Activated gamma-delta T cell (primary cell): ENCODE data around the gene RARS1.

ENCODE experiments used
- DNase-seq: peaks from one replicate; lab custom pipeline; 2025; lab: John Stamatoyannopoulos, UW
- total RNA-seq, 2 donors: gene quantifications; one replicate each; lab custom pipeline; 2026; lab: John Stamatoyannopoulos, UW

Gene RARS1
- total RNA-seq = 108 to 126 reads per million in 2 donors

DNA sequence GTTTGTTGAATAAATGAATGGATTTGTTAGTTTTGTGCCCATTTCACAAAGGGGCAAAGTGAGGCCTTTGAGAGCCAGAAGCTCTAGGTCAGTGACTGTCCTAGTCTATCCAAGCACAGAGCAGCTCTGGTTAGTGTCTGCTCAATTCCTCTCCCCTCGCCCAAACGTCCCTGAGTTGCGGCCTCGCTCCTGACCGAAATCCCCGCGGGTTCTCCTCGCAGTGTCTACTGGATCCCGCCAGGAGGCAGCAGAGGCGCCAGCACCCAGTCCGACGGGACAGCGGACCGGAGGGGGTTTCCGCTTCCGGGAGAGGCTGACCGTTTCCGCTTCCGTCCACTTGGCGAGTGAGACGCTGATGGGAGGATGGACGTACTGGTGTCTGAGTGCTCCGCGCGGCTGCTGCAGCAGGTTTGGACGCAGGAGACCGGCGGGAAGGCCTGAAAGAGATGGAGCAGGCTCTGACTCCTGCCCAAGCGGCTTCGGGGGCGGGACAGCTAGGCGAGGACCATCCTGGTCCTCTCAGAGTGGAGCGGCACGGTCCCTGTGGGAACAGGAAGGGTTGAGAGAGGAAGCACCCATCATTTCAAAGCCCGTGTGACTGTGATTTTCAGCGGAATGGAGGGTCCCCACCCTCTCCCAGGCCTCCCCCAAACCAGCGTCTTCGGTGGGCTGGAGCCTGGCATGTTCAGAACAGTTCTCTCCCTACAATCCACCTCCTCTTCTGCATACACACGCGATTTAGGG is at the start of gene RARS1:
Gene RARS1 (plus strand): TSS at position 336 of the 744 bp plus-strand sequence. CDS start 28 bp downstream, at position 364.
- DNase-seq = peak; percentile 63

DNA sequence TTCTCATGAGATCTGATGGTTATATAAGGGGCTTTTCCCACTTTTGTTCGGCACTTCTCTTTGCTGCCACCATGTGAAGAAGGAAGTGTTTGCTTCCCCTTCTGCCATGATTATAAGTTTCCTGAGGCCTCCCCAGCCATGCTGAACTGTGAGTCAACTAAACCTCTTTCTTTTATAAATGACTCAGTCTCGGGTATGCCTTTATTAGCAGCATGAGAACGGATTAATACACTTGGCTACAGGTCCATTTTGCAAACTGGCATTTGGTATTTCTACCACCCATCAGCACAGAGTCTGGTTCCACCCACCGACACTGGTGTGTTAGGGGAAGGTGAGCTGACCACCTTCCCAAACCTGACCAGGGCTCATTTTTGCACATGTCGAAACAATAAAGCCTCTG is 47.9 kb upstream of the RARS1 start:
- DNase-seq = no peak

DNA sequence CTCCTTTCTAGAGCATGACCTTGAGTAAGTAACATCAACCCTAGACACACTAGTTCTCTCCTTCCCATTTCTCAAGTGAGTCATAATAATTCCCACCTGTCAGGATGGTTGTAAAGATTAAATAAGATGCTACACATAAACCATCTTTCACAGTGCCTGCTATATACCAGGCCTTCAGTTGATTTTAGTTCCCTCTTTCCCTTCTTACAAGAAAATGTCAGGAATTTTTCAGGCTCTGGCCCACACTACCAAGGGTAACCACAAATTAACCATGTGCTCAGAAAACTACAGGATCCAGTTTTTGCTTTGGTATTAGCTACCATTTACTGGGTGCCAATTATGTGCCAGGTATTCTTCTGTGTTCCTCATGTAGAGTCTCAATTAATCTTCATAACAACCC is 42.7 kb upstream of the RARS1 start:
- no peak for DNase-seq

DNA sequence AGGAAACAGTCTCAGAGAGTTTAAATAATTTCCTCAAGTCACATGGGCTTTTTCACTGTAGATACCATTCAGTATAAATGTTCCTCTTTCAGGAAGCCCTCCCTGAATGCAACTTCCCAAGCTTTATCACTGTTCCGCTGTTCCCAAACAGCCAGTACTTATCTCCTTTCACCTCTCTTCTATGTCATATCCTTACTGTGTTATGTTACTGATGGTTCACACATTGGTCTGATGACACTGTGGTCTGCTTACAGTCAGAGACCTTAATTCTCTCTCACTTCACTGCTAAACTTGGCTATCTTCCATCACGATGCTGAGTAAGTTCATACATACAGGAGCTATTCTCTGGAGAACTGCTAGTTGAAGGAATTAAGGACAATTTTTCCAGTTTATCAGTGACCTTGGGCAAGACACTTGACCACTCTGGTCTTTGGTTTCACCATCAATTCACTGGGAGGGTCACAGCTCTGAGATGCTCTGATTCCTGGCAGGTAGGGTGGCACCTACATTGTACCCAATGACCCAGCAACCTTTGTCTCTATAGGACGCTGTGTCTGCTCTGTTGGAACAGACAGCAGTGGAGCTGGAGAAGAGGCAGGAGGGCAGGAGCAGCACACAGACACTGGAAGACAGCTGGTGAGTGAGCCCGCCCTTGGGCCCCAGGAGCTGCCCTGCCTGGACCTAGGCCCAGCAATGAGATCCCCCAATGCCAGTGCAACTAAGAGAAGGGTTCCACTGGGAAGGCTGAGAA is 42.1 kb upstream of the RARS1 start:
- DNase-seq = no peak

DNA sequence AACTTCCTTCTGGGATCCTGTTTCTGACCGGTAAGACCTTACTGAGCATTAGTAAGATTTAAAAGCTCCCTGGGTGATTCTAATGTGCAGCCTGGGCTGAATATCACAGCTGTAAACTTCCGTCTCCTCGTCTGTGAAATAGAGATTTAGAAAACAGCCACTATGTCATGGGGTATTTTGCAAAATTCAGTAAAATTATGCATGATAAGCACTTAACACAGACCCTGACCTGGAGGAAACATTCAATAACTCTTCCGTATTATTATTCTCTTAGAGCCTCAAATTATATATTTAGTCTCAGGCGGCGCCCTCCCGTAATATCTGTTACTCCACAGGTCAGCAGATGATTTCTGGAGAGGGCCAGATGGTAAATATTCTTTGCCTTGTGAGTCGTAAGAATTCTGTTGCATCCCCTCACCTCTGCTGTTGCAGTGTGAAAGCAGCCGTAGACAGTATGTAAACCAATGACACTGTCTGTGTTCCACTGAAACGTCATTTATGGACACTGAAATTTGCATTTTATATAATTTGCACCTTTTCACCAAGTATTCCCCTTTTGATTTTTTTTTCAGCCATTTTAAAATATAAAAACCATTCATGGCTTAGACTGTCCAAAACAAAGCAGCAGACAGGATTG is 39.2 kb upstream of the RARS1 start:
- no peak for DNase-seq

DNA sequence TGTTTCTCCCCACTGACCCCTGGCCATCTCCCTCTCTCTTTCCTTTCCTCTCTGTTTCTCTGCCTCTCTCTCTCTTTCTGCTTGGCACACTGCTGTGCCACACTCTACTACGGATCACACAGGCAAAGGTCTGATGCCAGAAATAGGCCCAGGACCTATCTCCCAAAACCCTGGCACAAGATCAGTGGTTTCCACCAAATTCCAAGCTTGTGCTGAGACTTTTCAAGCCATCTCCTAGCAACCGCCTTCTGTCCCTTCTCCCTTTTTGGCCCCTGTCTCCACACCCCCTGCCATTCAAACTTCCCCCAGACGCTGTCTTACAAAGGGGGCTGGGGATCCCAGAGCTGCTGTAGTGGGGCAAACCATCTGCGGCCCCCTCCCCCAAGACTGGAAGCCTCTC is 38.5 kb upstream of the RARS1 start:
- DNase-seq = no peak

DNA sequence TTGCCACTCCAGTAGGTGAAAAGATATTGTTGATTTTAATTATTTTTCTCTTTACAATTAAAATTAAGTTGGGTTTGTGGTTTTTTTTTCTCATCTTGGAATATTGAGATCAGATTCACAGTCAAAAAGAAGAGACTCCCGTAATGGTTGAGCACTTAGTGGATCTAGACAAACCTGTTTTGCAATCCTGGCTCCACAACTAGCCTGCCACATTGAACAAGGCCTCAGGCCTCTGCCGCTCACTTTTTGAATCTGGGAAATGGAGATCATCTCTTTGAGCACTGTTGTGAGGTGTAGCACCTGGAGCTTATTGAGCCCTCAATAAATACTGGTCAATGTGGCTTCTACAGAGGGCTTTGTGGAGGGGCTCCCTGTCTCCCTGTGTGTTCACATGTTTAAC is 37.1 kb upstream of the RARS1 start:
- DNase-seq = no peak

DNA sequence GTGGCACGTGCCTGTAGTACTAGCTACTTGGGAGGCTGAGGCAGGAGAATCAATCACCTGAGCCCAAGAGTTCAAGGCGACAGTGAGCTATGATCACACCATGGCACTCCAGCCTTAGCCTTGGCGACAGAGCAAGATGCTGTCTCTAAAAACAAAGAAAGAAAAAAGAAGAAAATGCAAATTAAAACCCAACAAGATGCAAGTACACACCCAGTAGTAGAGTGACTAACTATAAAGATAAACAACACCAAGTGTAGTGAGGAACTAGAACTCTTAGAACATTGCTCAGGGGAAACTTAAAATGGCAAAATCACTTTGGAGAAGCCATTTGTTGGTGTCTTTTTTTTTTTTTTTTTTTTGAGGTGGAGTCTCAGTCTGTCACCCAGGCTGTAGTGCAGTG is 34.7 kb upstream of the RARS1 start:
- no peak for DNase-seq

DNA sequence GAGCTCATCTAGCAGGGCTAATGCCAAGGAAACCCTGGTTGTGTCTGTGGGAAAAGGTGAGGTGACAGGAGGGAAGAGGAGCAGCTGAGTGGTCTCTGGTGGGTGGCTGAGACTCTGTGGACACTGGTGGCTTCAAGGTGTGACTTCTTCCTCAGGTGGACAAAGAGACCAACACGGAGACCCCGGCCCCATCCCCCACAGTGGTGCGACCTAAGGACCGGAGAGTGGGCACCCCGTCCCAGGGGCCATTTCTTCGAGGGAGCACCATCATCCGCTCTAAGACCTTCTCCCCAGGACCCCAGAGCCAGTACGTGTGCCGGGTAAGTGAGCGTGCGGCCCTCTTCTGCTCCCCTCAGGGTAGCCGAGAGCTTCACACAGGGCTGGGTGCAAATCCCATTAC is 31.1 kb upstream of the RARS1 start:
- DNase-seq = no peak

DNA sequence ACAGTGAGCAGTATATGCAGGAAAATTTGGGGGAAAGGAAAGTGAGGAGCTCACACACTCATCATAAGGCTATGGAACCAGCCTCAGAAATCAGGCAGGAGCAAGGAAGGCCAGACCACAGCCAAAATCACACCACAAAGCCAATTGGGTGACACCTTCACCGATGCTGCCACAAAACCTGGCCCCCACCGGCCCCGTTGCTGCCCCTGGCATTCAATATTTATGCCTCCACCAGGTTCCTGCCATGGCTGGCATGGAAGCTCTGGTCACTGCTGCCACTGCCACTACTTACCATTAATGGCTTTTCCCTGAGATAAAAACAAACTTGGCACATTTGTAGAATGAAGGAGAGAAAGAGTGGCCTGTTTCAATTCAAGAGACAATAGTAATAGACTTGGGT is 28.7 kb upstream of the RARS1 start:
- DNase-seq = no peak

DNA sequence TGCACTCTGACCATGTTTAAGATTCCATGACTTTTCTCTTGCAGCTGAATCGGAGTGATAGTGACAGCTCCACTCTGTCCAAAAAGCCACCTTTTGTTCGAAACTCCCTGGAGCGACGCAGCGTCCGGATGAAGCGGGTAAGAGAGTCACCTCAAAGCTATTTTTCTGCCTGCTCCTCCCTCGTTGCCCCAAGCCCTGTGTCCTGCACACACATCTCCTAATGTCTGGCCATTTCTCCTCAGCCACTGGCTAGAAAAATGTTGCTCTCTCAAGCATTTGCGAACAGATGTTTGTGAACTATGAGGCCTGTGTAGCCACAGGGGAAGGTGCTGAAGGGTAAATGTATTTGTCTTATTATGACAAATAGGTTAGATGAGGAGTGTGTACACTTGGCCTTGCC is 25.7 kb upstream of the RARS1 start:
- no peak for DNase-seq

DNA sequence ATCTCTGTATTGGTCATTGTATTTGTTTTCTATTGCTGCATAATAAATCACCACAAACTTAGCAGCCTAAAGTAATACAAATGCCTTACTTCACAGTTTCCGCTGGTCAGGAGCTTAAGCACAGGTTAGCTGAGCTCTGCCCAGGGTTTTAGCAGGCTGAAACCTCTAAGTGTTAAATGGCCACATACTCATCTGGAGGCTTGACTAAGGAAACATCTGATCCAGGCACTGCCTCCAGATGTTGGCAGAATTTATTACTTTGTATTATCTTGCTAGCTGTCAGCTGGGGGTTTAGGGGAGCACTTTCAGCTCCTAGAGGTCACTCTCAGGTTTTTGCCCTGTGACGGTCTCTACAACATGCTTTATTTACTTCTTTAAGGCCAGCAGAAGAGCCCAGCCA is 23.2 kb upstream of the RARS1 start:
- no peak for DNase-seq

DNA sequence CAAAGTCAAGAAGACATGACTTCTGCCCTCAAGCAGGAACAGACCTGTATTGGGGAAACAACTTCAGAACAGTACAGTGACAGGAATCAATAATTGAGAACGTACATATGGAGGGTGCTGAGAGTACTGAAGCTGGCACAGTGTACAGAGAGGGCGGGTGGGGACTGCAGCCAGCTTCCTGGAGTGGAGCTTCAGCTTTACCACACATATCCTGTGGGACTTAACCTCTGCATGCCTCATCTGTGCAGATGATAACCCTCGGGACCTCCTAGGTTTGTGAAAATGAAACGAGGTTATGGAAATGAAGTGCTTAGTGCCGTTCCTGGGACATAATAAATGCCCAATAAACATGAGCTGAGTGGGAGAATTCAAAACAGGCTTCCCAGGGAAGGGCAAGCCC is 22.1 kb upstream of the RARS1 start:
- DNase-seq = no peak

DNA sequence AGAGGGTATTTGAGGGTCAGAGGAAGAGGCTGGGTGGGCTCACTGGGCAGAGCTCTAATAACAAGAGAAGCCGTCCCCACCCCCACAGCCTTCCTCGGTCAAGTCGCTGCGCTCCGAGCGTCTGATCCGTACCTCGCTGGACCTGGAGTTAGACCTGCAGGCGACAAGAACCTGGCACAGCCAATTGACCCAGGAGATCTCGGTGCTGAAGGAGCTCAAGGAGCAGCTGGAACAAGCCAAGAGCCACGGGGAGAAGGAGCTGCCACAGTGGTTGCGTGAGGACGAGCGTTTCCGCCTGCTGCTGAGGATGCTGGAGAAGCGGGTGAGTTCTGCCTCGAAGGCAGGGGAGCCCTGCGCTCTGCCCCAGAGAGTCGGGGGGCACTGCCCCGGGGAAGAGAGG is 21.6 kb upstream of the RARS1 start:
- DNase-seq = no peak

DNA sequence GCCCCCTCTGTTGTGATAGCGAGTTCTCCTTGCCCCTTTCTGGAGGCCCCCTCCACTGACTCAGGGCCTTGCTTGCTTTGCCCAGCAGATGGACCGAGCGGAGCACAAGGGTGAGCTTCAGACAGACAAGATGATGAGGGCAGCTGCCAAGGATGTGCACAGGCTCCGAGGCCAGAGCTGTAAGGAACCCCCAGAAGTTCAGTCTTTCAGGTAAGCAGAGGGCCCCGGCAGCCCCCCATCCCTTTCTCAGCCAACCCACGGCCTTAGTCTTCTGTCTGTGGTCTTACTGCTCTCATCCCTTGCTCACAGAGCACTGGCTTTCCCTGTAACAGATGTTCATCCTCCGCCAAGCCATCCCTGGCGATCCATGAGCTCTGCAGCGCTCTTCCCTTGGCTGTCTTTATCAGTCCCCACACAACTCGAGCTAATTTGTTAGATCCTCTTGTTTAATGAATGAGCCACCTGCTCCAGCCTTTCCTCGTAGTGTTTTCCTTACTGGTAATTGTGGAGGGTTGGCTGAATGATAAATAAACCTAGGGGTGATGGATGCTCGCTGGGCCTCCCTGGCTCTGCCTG is 18.4 kb upstream of the RARS1 start:
- no peak for DNase-seq

DNA sequence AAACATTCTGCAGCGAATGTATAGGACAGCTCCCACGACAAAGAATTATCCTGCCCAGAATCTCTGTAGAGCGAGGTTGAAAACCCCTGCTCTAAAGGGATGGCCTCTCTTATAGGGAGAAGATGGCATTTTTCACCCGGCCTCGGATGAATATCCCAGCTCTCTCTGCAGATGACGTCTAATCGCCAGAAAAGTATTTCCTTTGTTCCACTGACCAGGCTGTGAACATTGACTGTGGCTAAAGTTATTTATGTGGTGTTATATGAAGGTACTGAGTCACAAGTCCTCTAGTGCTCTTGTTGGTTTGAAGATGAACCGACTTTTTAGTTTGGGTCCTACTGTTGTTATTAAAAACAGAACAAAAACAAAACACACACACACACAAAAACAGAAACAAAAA is 17.4 kb upstream of the RARS1 start:
- no peak for DNase-seq

DNA sequence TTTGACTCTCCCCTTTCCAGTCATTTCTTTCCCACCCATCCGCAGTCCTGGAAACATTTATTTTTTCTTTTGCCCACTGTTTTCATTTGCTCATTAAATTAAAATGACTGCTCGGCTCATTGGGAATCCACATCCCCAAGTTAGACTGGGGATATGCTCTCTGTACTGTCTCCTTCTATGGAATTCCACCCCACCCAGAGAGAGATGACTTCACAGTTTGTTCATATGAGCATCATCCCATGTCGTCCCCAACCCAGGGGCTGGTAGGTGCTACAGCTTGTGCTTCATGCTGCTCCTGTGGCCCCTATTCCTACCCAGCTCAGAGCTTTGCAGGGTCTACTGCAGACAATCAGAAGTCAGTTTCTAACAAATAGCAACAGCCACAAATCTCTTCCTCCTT is 16.5 kb upstream of the RARS1 start:
- no peak for DNase-seq

DNA sequence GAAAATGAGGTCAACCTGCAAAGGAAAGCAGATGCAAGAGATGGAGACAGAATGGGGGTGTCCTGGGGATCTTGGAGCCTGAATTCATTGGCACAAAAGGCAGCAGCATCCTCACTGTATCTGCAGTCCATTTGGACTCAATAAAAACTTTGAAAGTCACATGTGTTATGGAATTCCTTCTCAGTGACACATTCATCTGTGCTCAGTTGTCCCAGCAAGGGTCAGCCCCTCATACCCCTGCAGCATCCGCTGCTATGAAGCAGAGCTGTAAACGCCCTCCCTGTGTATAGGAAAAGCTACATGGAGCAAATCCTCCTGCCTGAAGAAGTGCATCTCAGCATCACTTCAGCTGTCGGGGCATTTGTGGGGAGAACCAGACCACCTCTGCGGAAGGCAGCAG is 14.5 kb upstream of the RARS1 start:
- DNase-seq = no peak

DNA sequence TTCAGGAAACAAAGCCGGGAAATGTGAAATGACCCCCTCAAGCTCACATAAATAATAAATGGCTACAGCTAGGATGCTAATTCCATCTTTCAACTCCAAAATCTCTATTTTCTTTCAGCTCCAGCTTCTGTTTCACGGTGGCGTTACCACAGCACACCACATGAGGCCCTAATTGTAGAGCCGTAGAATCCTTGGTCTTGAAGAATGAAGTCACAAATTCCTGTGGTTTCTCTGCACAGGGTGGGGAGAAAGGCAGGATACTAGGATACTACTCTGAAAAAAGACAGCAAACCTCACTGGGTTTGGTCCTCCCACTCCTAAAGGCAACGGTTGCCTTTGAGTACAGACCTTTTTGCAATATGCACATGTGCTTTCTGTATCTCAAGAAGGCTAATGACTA is 13.9 kb upstream of the RARS1 start:
- no peak for DNase-seq

DNA sequence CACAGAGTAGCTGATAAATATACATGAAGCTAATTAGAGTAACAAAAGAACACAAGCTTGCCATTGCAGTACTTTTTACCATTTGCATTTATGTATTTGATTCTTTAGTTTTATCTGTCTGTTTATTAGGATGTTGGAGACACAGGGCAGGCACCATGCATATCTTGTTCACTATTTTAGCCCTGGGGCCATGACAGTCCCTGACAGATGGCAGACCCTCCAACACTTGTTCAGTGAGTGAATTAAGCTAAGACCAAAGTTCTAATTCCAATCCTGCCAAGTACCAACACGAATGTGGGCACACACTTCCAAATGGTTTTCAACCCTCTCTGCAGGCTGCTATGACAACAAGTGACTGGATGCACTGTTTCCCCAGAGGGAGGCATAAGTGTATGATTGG is 12.0 kb upstream of the RARS1 start:
- DNase-seq = no peak

DNA sequence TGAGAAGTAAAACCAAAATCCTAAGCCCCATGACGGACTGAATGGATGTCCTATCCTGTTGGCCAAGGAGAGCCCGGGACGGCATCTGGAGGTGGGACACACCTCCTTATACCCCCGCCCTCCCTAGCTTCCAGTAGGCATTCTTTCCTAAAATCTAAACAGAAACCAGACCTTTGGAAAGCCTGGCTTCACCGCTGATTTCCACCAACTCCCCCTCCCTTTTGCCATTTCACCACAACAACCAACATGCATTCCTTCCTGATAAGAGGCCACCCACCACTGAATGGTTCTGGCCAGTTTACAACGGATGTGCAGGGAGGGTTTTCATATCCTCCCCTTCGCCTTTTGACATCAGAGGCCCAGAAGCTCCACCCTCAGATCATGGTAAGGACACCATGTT is 9.2 kb upstream of the RARS1 start:
- no peak for DNase-seq

DNA sequence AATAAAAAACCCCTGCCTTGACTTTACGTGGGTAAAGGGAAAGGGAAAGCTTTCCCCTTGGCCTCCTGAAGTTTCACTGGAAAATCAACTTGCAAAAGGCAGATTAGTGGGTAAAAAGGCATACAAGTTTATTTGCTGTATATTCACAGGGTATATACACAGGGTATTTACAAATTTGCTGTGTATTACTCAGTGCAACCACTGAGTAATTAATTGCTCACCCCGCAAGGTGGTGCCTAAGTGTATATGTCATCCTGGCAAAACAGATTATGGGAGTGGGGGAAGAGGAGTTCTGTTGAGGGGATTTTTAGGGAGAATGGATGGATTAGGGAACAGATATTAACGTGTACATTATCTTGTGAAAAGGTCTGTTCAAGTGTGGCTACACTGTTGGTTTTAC is 7.1 kb upstream of the RARS1 start:
- DNase-seq = no peak

DNA sequence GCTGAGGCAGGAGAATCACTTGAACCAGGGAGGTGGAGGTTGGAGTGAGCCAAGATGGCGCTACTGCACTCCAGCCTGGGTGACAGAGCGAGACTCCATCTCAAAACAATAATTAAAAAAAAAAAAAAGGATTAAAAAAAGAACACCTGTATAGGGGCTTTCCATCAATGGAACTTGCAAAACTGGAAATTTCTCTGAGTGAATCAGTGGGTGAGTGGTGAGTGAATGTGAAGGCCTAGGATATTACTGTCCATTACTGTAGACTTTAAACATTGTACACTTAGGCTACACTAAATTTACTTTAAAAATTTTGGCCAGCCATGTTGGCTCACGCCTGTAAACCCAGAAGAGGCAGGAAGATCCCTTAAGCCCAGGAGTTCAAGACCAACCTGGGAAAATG is 5.7 kb upstream of the RARS1 start:
- DNase-seq = no peak
